PC-3 (cell line): Measurements from ENCODE around the gene CCDC91. TPM values are rescaled to one million over a fixed set of nuclear protein-coding genes. Genes with fewer than 3 reads are reported as not detected.

Source experiments
- ATAC-seq: fragments of 200-7000 bp; cut with Tn5 transposase; 2 replicates; pipeline ENCODE4 v1.9.1; 2020; ENCODE audit warnings: mild to moderate bottlenecking, moderate library complexity
- BruUV-seq: library from RNA; stranded (reverse); fragments of 400-500 nt; replicated peaks from 2 replicates; lab custom pipeline; 2021; lab: Mats Ljungman, UMichigan
- CTCF ChIA-PET: fragments of 300-600 bp; sonication (Branson Sonifier 250); formaldehyde crosslinking; loops from one replicate; lab custom pipeline; 2022; ENCODE audit warnings: antibody characterized with exemption; lab: Charles Lee
- POLR2A ChIA-PET: fragments of 300-600 bp; sonication (Branson Sonifier 250); formaldehyde crosslinking; loops from one replicate; lab custom pipeline; 2022; ENCODE audit warnings: antibody characterized with exemption; ENCODE audit not compliant: unreplicated experiment; lab: Charles Lee
- DNase-seq: peaks from one replicate; pipeline ENCODE4 v3.0.0-alpha.2; 2015
- H2AFZ ChIP-seq: fragments of 300-600 bp; sonication (generic); 2 replicates; pipeline ENCODE4 v1.6.0; 2016; ENCODE audit warnings: antibody characterized with exemption, low read length
- H3F3A ChIP-seq: fragments of 300-600 bp; sonication (generic); one replicate; pipeline ENCODE4 v1.6.0; 2017; ENCODE audit warnings: antibody characterized with exemption, low read length, control low read depth, mild to moderate bottlenecking; ENCODE audit not compliant: unreplicated experiment
- H3K27ac ChIP-seq: fragments of 300-600 bp; sonication (generic); 2 replicates; pipeline ENCODE4 v1.5.1; 2016; ENCODE audit warnings: mild to moderate bottlenecking, low read length
- H3K27me3 ChIP-seq: fragments of 300-600 bp; sonication (generic); 2 replicates; pipeline ENCODE4 v1.6.1; 2016; ENCODE audit warnings: low read length, mixed read lengths
- H3K36me3 ChIP-seq: fragments of 300-600 bp; sonication (generic); 2 replicates; pipeline ENCODE4 v1.6.1; 2016; ENCODE audit warnings: low read depth, mixed run types, low read length, mixed read lengths
- H3K4me1 ChIP-seq: fragments of 300-600 bp; sonication (generic); 2 replicates; pipeline ENCODE4 v1.5.1; 2016; ENCODE audit warnings: low read length; ENCODE audit not compliant: insufficient read depth
- H3K4me2 ChIP-seq: fragments of 300-600 bp; sonication (generic); 2 replicates; pipeline ENCODE4 v1.6.0; 2016; ENCODE audit warnings: low read length
- H3K4me3 ChIP-seq: fragments of 300-600 bp; sonication (generic); 2 replicates; pipeline ENCODE4 v1.5.1; 2016; ENCODE audit warnings: mild to moderate bottlenecking, low read length, mixed read lengths
- H3K79me2 ChIP-seq: fragments of 300-600 bp; sonication (generic); 2 replicates; pipeline ENCODE4 v1.6.1; 2017; ENCODE audit warnings: low read length, mixed read lengths
- H3K9ac ChIP-seq: fragments of 300-600 bp; sonication (generic); 2 replicates; pipeline ENCODE4 v1.6.0; 2016; ENCODE audit warnings: mild to moderate bottlenecking, low read length
- H3K9me2 ChIP-seq: fragments of 300-600 bp; sonication (generic); replicated peaks from 2 replicates; pipeline ENCODE4 v1.6.1; 2016; ENCODE audit warnings: mixed run types, low read length, mixed read lengths
- H3K9me3 ChIP-seq: fragments of 300-600 bp; sonication (generic); 2 replicates; pipeline ENCODE4 v1.6.1; 2016; ENCODE audit warnings: low read length, mixed read lengths
- H4K20me1 ChIP-seq: fragments of 300-600 bp; sonication (generic); 2 replicates; pipeline ENCODE4 v1.6.1; 2016; ENCODE audit warnings: low read length, mixed read lengths
- CTCF ChIP-seq: fragments of 300-600 bp; sonication (generic); conservative IDR thresholded peaks from 2 replicates; pipeline ENCODE4 v1.5.1; 2017; ENCODE audit warnings: antibody characterized with exemption, low read depth, mild to moderate bottlenecking, low read length
- EZH2 ChIP-seq: fragments of 300-600 bp; sonication (generic); IDR thresholded peaks from one replicate; pipeline ENCODE4 v1.6.1; 2017; ENCODE audit warnings: antibody characterized with exemption, mild to moderate bottlenecking, low read length; ENCODE audit not compliant: unreplicated experiment
- EZH2phosphoT487 ChIP-seq: fragments of 300-600 bp; sonication (generic); IDR thresholded peaks from 2 replicates; pipeline ENCODE4 v1.6.1; 2018; ENCODE audit warnings: mild to moderate bottlenecking, antibody characterized with exemption, low read length, borderline replicate concordance
- intact Hi-C: fragments of 100-400 bp; cut with micrococcal nuclease; formaldehyde crosslinking; loops from 2 replicates; pipeline ENCODE4 v1.9.0; 2023
- total RNA-seq: library from RNA; depleted of rRNA; stranded (reverse); fragments of >200 nt; gene quantifications from 2 replicates; pipeline ENCODE4 v1.2.3, GENCODE V29; 2014

The CCDC91 gene
- total RNA-seq, 1 experiment from 2014 or later = 15.7 TPM

- ATAC-seq (no peak), DNase-seq (no peak)
- Histone ChIP-seq H3K36me3 (no peaks in the 10 kb centered on the region), H3K27me3 (no peaks in the 10 kb centered on the region), H3K79me2 (no peaks in the 10 kb centered on the region), H2AFZ (no peak overlapping the region), H3K27ac (no peak overlapping the region), H3K9ac (no peak overlapping the region), H3K4me2 (no peak overlapping the region), H3K4me1 (no peaks in the 10 kb centered on the region), H4K20me1 (no peaks in the 10 kb centered on the region), H3K9me2 (no peaks in the 10 kb centered on the region), H3F3A (no peaks in the 10 kb centered on the region), H3K4me3 (no peak overlapping the region), H3K9me3 (no peaks in the 10 kb centered on the region)
- CTCF ChIA-PET = interaction anchor here (0.6 to 1.5 kb wide), 3 partner anchors 19 to 201 kb away, joined by 3 read pairs; partner anchors contain the start of gene PTHLH
- intact Hi-C loops = loop anchor here (1.0 to 10.0 kb wide), 9 partner anchors 41 to 793 kb away; no protein-coding TSS in a partner anchor
- POLR2A ChIA-PET = no interaction called here
- no peak for TF ChIP-seq EZH2
- no TSS peak for BruUV-seq
Observed at GRCh38 chr12:28171356-28172060, 18.7 kb upstream of the CCDC91 start.

- ATAC-seq = peak; percentile 98
Observed at GRCh38 chr12:28172434-28173030, 17.7 kb upstream of the CCDC91 start.

GRCh38 chr12:28173440-28173839 is 16.8 kb upstream of the CCDC91 start:
- Histone ChIP-seq H3K79me2 (no peaks in the 10 kb centered on the region), H3F3A (no peaks in the 10 kb centered on the region), H2AFZ (no peak overlapping the region), H3K9ac (no peak overlapping the region), H3K4me1 (peaks cover 6% of the 10 kb centered on the region; the same call in 1 of the 2 replicates), H3K4me3 (no peak overlapping the region), H3K4me2 (no peak overlapping the region), H3K27me3 (no peaks in the 10 kb centered on the region), H3K27ac (no peak overlapping the region), H4K20me1 (no peaks in the 10 kb centered on the region), H3K36me3 (no peaks in the 10 kb centered on the region), H3K9me2 (no peaks in the 10 kb centered on the region), H3K9me3 (no peaks in the 10 kb centered on the region)
- ChIA-PET CTCF (interaction anchor here (1.3 kb wide), 1 partner anchor 63 kb away, joined by 4 read pairs; no protein-coding TSS in a partner anchor), POLR2A (no interaction called here)
- DNase-seq (no peak), ATAC-seq (no peak)
- TF ChIP-seq EZH2 (no peak), CTCF (no peak), EZH2phosphoT487 (no peak)
- BruUV-seq = no TSS peak
- intact Hi-C loops = loop anchor here (2.0 to 10.0 kb wide), 7 partner anchors 43 to 791 kb away; no protein-coding TSS in a partner anchor

More at GRCh38 chr12:28172434-28173030, 17.7 kb upstream of the CCDC91 start:
- no peaks in the 10 kb centered on the region for H3F3A ChIP-seq
- no peaks in the 10 kb centered on the region for H3K9me3 ChIP-seq
- peaks cover 6% of the 10 kb centered on the region; the same call in 1 of the 2 replicates for H3K4me1 ChIP-seq
- no peak overlapping the region for H3K4me3 ChIP-seq
- BruUV-seq = no TSS peak
- H3K4me2 ChIP-seq = no peak overlapping the region
- H3K9ac ChIP-seq = no peak overlapping the region
- no peaks in the 10 kb centered on the region for H3K9me2 ChIP-seq
- H3K27ac ChIP-seq = no peak overlapping the region
- TF ChIP-seq CTCF = peak; percentile 95
- TF ChIP-seq EZH2phosphoT487 = no peak
- intact Hi-C loops = loop anchor here (1.0 to 10.0 kb wide), 9 partner anchors 42 to 792 kb away; no protein-coding TSS in a partner anchor
- H3K79me2 ChIP-seq = no peaks in the 10 kb centered on the region
- H3K27me3 ChIP-seq = no peaks in the 10 kb centered on the region
- no peak overlapping the region for H2AFZ ChIP-seq
- no peaks in the 10 kb centered on the region for H3K36me3 ChIP-seq
- POLR2A ChIA-PET = no interaction called here
- H4K20me1 ChIP-seq = no peaks in the 10 kb centered on the region
- peak; percentile 90 for DNase-seq
- CTCF ChIA-PET = interaction anchor here (0.6 to 1.3 kb wide), 2 partner anchors 62 to 151 kb away, joined by 4 to 6 read pairs; no protein-coding TSS in a partner anchor
